ENCODE measurements around the gene SLC8A1.

SLC8A1 gene

DNA sequence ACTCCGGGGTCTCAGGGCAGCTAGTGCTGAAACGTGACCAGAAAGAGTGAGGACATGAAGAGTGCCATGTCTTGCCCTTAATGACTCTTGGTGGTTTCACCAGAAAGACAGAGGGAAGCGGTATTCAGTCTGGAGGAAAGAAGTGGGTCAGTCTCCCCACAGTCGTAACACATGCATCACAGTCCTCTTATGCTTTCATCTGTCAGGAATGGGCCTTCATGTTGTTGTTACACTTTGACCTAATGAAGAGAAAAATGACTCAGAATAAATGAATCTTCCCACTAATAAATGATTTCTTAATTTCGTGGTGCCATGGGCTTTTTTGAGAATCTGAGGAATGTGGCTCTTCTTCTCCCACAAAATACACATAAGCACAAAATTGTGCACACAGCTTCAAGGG lies 103.2 kb downstream of the SLC8A1 start:
- DNase-seq = no peak

DNA sequence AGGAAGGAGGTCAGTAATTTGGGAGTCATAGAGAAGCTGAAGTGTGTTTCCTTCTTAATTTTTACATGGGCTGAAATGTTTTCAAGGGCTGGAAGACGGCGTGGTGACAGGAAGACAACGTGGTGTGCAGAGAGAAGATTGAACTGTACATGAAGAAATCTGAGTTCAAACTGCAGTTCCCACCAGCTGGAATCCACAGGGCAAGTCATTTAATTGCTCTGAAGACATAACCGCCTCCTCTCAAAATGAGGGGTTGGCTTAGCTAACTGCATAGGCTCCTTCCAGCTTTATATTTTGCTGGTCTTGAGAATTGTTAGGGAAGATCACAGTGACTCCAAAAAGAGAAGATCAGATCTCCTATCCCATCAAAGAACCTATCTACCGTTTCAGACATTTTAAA lies 103.9 kb downstream of the SLC8A1 start:
- no peak for DNase-seq

DNA sequence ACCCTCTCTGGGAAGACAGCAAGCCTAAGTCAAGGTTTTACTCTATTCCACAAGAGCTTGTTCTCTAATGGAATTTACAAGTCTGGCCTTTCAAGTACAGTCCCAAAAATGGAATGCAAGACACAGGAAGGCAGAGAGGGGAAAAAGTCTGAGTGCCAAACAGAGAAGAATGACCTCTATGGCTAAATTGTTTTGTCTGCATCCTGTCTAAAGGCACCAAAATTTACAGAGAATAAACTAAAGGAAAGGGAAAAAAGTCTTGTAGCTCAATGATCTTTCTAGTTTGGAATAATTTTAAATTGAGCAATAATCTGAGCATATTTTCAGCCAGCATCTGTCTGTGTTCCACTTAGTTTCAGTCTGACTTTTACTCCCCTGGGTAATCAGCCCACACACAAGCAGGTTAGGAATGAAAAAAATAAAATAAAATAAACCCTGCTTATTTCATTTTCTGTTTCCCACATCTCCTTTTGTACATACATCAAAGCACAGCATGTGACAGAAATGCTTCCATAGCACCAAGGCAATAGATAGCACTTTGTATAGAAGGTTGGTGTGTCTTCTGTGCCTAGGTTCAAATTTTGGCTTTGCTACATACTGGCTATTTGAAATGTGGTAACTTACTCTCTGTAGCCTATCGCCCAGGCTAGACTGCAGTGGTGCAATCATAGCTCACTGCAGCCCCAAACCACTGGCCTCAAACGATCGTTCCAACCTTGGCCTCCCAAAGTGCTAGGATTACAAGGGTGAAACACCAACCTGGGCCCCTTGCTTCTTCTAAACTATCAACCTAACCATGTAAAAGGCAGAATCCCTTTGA lies 105.1 kb downstream of the SLC8A1 start:
- DNase-seq = no peak

DNA sequence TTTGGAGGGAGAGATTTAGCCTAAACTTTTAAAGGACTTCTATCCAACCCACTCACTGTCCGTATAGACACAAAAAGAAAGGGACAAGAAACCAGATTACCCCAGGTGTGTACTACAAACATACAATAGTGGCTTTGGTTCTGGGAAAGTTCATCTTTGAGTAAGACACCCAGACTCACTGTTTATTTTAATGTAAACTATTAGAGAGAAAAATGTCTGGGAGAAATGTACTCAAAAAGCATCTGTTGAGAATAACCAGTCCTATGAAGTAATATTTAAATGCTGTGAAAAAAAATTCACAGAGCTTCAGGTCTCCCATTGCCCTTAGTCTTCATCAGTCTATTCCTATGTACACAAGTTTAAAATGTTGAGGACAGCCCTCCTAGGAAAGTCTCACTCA lies 107.5 kb downstream of the SLC8A1 start:
- DNase-seq = no peak

DNA sequence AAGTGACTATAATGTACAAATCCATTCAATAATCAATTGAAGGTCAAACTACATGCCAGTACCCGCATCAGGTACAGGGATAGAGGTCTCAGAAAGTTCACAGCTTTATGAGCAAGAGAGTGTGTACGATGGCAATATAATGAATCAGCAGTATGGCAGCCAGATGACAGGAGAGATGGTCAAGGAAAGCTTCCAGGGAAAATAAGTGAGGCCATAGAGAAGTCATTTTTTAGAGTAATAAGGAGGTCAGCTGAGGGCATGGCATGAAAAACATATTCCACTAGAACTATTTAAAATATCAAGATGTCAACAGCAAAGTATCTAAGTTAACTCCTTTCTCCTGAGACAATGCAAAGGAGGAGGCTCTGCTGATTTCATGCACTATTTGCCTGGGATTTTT lies 108.0 kb downstream of the SLC8A1 start:
- DNase-seq = no peak

DNA sequence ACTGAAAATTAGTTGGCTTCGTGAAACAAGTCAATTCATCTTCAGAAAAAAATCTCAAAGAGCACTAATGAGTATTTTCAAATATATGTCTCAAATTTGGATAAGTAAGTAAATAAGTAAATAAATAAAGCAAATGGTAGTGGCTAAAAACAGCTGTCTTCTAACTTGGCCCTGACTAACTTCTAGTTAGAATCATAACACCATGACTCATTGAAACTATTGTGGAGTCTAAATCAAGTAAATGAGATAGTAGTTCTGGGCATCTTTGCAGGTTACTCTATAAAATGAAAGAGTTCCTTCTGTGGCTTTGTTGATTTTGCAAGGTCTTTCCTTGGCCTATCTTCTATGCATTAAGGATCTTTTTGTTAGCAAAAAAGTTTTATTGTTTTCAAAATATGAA lies 110.7 kb downstream of the SLC8A1 start:
- DNase-seq = no peak

DNA sequence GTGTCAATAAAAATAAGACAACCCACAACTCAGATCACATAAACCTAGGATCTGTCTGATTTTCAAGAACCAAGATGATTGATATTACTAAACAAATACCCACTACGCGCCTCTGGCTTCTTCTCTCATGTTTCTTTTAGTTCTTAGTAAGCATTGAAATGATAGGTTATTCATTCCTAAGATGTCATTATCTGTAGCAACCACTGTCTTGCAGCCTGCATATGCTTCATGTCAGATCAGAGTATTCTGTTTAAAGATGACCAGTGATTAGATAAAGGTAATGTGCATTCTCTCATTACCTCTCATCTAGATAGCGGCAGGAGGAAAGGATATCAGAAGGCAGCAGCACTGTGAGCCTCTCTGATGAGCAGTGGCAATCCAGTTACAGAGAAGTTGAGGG lies 112.9 kb downstream of the SLC8A1 start:
- no peak for DNase-seq

DNA sequence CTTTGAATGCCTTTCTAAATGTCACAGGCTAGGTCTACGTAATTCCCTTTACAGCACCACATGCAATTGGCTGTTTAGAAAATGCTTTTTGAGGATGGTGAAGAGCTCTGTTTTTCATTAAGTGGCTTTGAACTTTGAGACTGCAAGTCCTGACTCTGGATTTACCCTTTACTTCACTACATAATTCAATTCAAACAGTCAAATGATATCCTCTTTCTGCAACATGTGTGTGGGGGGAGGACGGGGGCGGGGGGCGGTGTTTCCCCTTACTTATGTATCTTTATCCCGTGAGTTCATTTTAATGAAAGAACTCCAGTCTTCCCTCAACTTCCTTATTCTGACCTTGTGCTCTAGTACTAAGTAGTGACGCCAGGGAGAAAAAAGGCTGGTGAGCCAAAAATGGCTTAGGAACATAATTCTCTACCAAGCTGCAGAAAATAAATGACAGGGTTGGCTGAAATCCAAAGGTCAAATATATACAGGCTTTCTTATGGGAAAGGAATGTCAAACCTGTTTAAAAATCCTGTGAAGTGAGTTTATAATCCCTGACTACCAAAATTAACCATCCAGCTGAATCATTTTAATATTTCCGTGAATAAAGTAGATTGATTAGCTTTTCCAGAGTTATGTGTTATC lies 119.6 kb downstream of the SLC8A1 start:
- no peak for DNase-seq

DNA sequence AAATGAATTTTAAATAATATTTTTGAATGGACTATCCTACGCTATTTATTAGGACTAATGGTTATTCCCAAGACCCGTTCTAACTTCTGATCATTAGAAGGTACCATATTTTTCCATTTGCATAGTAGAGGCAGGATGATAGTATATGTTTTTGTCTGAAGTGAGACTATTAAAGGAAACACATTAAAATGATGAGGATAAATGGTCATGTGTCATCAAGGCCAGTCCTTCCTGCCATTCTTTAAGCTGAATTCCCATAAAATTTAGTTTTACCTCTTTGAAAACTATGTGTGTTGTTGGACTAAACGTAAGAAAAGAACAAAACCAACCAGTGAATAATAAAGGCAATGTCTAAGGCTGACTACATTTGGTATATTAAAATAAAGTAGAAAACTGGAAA lies 121.8 kb downstream of the SLC8A1 start:
- DNase-seq = no peak

DNA sequence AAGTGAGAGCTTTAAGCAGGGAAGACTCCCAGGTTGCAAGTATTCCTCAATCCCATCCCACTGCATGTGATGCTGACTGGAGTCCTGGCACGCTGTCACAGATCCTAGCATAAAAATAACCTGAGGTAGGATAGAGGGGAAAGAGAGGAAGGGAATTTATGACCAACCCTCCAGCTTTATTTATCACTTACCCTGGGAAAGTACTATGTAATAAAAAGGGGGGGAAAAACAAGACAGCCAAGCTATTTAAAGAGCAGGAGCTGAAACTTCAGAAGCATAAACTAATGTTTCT lies 122.2 kb downstream of the SLC8A1 start:
- DNase-seq = no peak

DNA sequence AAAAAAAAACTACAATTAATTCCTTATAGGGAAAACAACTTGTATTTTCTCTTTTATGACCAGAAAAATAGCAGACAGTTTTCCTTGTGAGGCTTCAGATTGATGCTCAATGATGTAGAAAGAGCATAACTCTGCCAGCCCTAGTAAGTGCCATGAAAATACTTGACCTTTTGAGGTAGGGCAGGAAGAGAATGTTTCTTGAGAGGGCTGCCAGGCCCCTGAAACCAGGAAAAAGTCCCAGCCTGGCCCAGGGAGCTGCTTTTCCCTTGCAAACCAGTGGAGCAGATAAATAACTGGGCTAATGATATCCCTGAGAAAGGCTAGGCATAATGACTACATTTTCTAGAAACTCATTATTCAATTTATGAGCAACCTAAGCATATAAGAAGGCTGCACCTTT lies 126.8 kb downstream of the SLC8A1 start:
- DNase-seq = no peak

DNA sequence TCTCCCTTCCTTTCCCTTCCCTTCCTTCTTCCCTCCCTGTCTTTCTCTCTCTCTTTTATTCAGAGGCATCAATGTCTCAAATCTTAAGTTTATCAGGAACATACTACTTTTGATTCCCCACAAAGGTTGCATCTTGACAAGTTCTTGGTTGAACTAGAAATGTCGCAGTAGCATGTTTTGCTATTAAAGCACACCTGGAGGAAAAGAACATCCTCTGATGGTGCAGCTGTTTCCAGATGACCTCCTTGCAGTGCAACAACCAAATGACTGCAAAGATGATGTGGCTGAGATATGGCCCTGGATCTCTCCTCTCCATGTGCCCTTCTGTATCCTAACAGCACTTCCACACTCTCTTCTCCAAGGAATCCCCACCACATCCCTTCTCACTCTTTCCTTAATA lies 127.2 kb downstream of the SLC8A1 start:
- no peak for DNase-seq

DNA sequence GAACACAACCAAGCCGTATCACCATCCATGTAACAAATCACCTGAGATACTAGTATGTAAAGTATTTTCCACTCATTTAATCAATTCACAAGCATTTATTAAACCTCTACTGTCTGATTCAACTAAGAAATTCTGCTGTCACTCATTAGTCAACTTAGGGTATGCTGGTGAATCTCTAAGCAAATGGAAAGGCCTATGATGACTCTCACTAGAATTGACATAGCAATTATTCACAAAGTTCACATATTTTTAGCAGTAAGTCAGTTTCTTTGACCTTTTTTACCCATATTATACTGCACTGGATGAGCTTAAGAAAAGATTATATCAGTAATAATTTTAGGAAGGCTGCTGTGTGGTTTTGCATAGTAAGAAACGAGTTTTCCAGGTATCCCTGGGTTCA lies 130.1 kb downstream of the SLC8A1 start:
- DNase-seq = no peak

DNA sequence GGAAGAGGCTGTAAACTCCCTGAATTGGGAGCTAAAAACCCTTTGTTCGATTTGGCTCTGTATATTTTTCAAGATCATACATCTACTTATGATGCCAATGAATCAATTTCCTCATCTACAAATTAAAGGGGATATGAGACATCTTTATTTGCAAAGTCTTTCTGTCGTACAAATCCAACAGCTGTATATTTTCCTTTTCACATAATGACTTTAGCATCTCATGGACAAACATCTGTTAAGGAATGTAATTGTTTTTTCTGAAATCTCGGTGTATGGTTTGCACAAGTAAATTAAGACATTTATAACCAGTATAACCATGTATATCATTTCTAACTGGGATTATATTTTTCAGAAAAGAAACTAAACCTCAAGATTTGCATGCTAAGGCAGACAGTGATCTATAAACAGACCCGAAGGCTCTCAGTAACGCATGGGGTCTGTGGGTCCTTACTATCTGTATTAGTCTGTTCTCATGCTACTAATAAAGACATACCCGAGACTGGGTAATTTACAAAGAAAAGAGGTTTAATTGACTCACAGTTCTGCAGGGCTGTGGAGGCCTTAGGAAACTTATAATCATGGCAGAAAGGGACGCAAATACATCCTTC lies 130.8 kb downstream of the SLC8A1 start:
- DNase-seq = no peak

DNA sequence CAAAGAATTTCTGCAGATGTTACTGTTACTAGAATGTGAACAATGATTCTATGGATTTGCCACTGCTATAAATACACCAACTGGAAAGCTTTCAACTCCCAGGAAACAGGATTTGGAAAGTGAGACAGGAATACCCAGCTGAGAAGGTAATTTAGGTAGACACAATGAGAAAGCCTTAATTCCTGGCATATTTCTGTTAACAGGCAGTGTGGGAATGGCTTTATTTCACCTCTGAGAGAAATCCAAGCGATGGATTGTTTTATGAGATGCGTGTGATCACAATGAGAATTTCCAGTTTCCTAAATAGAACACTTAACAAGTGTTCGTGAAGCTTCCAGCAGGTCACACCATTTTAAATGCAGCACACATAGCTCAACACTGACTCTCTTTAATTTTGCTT lies 133.0 kb downstream of the SLC8A1 start:
- no peak for DNase-seq

DNA sequence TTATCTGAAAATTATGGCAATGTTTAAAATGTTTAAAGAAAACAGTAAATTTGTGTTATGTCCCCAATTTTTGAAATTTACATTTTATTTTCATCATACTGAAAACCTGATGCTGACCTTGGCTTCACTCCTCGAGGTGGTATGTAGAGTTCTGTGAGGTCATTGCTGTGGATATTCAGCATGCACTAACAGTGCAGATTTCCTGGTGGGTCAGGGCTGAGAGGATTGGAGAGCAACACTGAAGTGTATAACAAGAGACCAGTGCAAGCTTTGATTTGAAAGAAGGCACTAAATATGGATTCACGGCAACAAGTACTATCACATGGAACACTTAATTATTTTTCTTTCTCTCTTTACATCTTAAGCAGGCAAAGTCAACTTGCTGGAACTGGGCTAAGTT lies 134.1 kb downstream of the SLC8A1 start:
- no peak for DNase-seq

DNA sequence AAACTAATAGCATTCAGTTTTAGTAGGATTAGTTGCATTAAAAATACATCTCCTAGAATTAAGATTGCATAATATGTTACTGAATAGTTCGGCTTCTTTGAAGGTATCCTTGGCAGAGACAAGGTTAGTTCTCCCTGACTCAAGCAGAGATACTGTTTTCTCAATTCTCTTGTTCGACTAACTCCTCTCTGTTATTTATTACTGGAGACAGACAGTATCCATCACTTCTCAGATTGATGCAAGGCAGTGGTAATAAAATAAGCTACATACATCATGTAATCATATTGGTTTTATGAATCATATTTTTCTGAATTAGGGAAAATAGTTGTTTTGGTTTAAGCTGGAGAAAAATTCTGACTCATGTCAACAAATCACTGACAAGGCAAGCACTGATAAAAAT lies 134.8 kb downstream of the SLC8A1 start:
- DNase-seq = no peak

DNA sequence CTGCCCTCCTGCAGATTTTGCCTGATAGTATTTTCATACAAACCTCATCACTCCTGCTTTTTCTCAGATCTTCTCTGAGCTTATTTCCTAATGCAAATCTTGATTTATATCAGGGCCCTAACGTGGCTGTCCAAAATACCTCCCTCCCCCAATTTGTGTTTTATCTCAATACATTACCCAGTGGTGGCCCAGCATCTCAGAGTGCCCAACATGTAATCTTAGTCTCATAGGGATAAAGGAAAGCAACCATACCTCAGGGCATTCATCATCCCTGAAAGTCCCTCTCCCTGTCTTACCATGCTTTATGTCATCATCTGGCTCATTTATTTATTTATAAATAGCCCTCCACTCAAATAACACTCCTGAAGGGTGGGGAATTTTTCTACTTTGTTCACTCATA lies 135.3 kb downstream of the SLC8A1 start:
- DNase-seq = no peak

DNA sequence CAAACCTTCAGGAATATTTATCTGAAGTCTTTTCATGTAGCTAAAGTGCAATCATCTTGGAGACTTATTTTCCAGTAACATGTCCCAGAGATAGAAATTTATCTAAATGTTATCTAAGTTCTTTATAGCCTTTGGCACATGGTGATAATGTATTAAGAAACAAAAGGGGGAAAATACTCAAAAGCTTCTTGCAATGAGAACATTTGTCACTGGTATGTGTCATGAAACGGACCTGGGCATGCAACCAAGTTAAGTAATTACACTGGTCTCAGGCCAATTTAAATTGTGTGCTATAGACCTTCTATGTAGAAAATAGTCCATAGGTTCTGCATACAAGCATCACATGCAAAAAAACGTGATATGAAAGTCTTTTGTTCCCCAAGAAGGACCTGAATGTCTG lies 136.2 kb downstream of the SLC8A1 start:
- DNase-seq = peak; percentile 34

DNA sequence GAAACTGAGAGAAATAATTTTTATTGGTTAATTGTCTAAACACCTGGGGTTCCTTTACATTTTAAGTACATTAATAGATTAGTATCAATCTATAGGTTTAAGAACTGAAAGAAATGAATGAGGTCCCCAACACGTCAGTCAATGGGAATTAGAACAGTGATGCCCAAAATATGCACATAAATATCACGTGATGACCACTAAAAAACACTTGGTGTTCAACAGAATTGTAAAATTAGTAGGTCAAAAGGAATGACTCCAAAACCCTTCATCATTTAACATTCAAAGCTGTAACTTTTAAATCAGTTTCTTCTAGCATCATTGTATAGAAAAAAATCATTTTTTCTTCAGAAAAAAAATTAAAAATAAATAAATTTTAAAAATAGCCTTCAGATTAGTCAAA lies 140.9 kb downstream of the SLC8A1 start:
- DNase-seq = no peak

DNA sequence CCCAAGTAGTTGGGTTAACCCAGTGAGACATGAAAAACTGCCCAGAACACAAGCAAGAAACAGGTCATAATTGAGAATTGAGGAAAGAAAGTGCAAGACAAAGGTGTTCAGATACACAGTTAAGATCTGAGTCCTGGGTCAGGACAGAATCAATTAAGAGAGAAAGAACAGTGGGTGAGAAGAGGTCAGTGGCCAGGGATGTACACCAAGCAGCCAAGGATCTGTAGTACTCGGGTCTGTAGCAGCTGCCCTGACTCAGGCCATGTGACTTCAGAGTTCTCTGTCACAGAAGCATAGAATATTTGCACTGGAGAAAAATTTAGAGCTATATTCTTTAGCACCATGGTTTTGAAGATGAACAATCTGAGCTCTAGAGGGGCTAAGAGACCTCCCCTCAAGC lies 141.6 kb downstream of the SLC8A1 start:
- no peak for DNase-seq

DNA sequence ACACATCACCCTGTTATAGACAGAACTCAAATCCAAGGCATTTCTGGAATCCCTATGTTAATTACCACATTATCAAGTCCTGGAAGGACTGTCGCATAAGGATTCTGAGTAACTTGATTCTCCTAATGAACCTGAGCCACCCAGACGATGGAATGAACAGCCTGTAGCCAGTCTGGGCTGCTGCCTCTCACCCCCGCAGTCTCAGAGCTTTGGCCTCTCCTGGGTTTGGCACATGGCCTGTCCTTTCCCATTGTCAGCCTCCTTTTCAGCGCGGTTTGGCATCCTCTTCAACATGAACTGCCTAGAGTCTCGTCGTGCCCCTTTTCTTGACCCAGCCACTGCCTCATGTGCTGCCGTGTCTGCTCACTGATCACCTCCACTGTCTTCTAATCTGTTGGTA lies 147.6 kb downstream of the SLC8A1 start:
- no peak for DNase-seq

DNA sequence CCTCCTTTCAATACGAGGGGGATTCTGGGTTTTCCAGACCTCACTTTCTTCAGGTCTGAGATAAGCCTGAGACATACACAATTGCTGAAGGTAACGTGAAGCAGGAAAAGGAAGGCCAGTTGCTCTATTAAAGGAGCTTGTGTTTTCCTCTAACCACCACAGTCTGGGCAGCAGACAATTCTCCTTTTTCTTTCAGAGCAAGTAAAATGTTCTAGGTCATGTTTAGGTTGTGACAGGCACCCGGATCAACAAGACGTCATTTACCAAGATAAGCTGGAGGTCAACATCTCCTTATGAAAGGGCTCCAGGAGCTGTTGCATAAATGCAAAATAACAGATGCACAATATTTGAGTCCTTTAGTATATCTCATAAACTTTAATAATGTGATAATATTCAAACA lies 148.1 kb downstream of the SLC8A1 start:
- no peak for DNase-seq

DNA sequence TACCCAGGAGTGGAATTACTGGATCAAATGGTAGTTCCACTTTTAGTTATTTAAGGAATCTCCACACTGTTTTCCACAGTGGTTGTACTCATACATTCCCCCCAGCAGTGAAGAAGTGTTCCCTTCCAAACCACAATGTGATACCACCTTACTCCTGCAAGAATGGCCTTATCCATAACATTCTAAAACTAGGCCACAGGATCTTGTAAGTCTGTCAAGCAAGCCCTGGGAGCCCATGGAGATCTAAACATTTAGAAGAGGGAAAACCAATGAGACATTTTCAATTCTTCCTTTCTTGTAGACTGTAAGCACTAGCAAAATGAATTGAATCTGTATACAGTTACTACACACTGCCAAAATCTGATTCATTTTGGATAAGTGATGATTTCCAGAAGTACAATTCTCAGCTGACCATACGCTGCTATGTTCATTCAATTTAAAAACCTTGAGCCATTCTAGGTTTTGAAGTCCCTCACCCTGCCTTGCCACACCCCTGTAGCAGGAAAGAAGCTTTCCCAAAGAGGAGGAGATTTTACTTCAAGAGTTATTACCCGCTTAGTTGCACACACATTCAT lies 149.1 kb downstream of the SLC8A1 start:
- no peak for DNase-seq
